ENCODE data around the gene ST6GAL1. TPM values are rescaled to one million over a fixed set of nuclear protein-coding genes. Genes with fewer than 3 reads are reported as not detected.

ST6GAL1 gene
- total and polyA plus RNA-seq, 4 donors = 15.1 to 113 (median 60.4) TPM

- Histone ChIP-seq H3K4me3 (no peak overlapping the region), H3K27ac (ENCODE audit: low read depth in 1 of 2, low read length in 1 of 2) (no peak overlapping the region), H3K27me3 (ENCODE audit: control insufficient read depth in 3 of 3, insufficient read depth in 3 of 3, low read length in 2 of 3) (no peaks in the 10 kb centered on the region), H3K4me1 (ENCODE audit: control insufficient read depth in 5 of 5, insufficient read depth in 5 of 5, low read length in 5 of 5) (peaks cover 0 to 22% (median 0%) of the 10 kb centered on the region in 5 donors), H3K9me3 (ENCODE audit: control insufficient read depth in 4 of 4, insufficient read depth in 3 of 4, low read length in 3 of 4) (no peaks in the 10 kb centered on the region), H3K9ac (ENCODE audit: insufficient read depth in 1 of 2, low read length in 2 of 2) (no peak overlapping the region), H3K36me3 (ENCODE audit: control insufficient read depth in 4 of 4, insufficient read depth in 4 of 4, low read length in 4 of 4) (peaks cover 0 to 5% (median 0%) of the 10 kb centered on the region in 4 donors)
- no peak for TF ChIP-seq CTCF (IDR thresholded peaks at IDR 0.05; ENCODE audit: control extremely low read depth, extremely low read depth)
- ATAC-seq (ENCODE audit: insufficient read depth, low FRiP score) = no peak
- DNase-seq = no peak
- WGBS, 2 donors = 70 to 79% methylated on average over 14 of the region's 14 CpGs
These were observed 85.7 kb downstream of the ST6GAL1 start for GRCh38 chr3:187015903-187016638.

- DNase-seq (no peak), ATAC-seq (ENCODE audit: insufficient read depth, low FRiP score) (peak; percentile 45)
- H3K9me3 ChIP-seq (ENCODE audit: control insufficient read depth in 4 of 4, insufficient read depth in 3 of 4, low read length in 3 of 4) = no peaks in the 10 kb centered on the region
- no peak for TF ChIP-seq CTCF (IDR thresholded peaks at IDR 0.05; ENCODE audit: control extremely low read depth, extremely low read depth)
- H3K9ac ChIP-seq (ENCODE audit: insufficient read depth in 1 of 2, low read length in 2 of 2) = no peak overlapping the region
- 55 to 66% methylated on average over 4 of the region's 4 CpGs for WGBS, 2 donors
- peaks cover 0 to 22% (median 0%) of the 10 kb centered on the region in 5 donors for H3K4me1 ChIP-seq (ENCODE audit: control insufficient read depth in 5 of 5, insufficient read depth in 5 of 5, low read length in 5 of 5)
- H3K36me3 ChIP-seq (ENCODE audit: control insufficient read depth in 4 of 4, insufficient read depth in 4 of 4, low read length in 4 of 4) = peaks cover 0 to 5% (median 0%) of the 10 kb centered on the region in 4 donors
- H3K27ac ChIP-seq (ENCODE audit: low read depth in 1 of 2, low read length in 1 of 2) = no peak overlapping the region
- H3K27me3 ChIP-seq (ENCODE audit: control insufficient read depth in 3 of 3, insufficient read depth in 3 of 3, low read length in 2 of 3) = no peaks in the 10 kb centered on the region
- H3K4me3 ChIP-seq = no peak overlapping the region
These were observed 86.5 kb downstream of the ST6GAL1 start for GRCh38 chr3:187016639-187017345.

GRCh38 chr3:187017511-187018230 lies 87.3 kb downstream of the ST6GAL1 start:
- Histone ChIP-seq H3K9me3 (ENCODE audit: control insufficient read depth in 4 of 4, insufficient read depth in 3 of 4, low read length in 3 of 4) (no peaks in the 10 kb centered on the region), H3K27me3 (ENCODE audit: control insufficient read depth in 3 of 3, insufficient read depth in 3 of 3, low read length in 2 of 3) (no peaks in the 10 kb centered on the region), H3K4me1 (ENCODE audit: control insufficient read depth in 5 of 5, insufficient read depth in 5 of 5, low read length in 5 of 5) (peaks cover 0 to 22% (median 0%) of the 10 kb centered on the region in 5 donors), H3K27ac (ENCODE audit: low read depth in 1 of 2, low read length in 1 of 2) (no peak overlapping the region), H3K36me3 (ENCODE audit: control insufficient read depth in 4 of 4, insufficient read depth in 4 of 4, low read length in 4 of 4) (peaks cover 0 to 5% (median 0%) of the 10 kb centered on the region in 4 donors), H3K4me3 (no peak overlapping the region), H3K9ac (ENCODE audit: insufficient read depth in 1 of 2, low read length in 2 of 2) (no peak overlapping the region)
- TF ChIP-seq CTCF (IDR thresholded peaks at IDR 0.05; ENCODE audit: control extremely low read depth, extremely low read depth) = no peak
- DNase-seq (no peak), ATAC-seq (ENCODE audit: insufficient read depth, low FRiP score) (no peak)
- 70 to 76% methylated on average over 17 of the region's 17 CpGs for WGBS, 2 donors

Data from lung (tissue), 12 donors.